ENCODE data around the gene MYEOV.

MYEOV gene

DNA sequence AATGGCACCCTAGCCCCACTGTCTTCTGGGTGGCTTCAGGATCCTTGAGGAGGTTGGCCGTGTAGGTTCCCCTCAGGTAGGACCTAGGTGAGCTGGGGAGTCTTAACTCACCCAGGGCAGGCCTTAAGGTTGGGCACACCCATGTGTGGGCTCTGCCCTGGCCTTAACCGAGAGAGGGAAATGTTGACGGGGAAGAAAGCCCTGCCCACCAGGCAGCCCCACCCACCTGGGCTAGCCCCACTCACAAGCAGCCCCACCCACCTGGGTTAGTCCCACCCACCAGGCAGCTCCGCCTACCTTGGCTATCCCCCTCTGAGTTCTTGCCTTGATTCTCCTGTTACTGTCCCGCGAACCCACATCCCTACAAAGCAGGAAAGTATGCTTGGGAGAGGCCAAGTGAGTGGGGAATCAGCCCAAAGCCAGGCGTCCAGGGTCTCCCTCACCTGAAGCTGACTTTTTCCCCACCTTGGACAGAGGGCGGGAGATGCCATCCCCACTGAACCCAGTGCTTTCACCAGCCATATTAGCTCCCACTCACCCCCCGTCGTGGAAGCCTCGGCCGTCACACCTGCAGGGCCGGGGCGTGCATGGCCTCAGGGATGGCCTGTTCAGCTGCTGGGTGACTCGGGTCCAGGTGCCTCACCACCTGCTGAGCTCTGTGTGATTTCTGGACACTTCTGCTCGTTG, at the start of gene MYEOV:
Gene MYEOV (plus strand): TSS at position 337 of the 687 bp plus-strand sequence. CDS start 1,200 bp downstream, outside the sequence.
- DNase-seq (ENCODE audit: low spot score): no peak

DNA sequence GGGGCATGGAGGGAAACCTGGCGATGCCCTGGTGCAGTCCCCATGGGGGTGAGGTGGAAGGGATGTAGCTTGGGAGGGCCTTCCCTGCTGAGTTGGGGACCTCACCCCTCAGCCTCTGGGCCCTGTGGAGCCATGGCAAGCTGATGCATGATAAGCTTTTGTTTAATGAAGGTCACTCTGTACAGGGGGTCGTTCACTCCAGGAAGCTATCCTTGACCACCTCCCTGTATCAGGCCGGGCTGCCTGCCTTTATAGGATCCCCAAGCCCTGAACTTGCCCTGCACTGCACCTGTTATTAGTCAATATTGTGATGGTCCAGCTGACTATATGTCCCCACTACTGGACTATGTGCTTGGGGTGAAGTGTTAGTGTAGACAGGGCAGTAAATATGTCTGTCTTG, 49.7 kb upstream of the MYEOV start:
- no peak for DNase-seq (ENCODE audit: low spot score)

DNA sequence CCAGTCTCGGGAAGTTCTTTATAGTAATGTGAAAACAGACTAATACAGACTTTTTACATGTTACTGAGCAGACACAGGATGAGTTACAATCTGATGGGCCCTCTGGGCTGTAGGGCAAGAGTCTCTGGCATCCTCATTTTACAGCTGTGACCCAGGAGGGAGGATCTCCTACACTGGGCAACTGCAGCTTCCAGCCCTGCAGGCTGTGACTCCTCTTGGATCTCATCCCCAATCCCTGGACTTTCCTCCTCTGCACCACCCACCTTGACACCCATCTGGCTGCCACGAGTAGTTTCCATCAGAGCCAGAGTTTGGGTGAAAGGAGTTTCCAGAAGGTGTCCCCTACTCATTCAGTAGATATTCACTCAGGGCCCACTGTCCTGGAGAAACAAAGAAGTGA, 48.9 kb upstream of the MYEOV start:
- DNase-seq (ENCODE audit: low spot score): no peak

DNA sequence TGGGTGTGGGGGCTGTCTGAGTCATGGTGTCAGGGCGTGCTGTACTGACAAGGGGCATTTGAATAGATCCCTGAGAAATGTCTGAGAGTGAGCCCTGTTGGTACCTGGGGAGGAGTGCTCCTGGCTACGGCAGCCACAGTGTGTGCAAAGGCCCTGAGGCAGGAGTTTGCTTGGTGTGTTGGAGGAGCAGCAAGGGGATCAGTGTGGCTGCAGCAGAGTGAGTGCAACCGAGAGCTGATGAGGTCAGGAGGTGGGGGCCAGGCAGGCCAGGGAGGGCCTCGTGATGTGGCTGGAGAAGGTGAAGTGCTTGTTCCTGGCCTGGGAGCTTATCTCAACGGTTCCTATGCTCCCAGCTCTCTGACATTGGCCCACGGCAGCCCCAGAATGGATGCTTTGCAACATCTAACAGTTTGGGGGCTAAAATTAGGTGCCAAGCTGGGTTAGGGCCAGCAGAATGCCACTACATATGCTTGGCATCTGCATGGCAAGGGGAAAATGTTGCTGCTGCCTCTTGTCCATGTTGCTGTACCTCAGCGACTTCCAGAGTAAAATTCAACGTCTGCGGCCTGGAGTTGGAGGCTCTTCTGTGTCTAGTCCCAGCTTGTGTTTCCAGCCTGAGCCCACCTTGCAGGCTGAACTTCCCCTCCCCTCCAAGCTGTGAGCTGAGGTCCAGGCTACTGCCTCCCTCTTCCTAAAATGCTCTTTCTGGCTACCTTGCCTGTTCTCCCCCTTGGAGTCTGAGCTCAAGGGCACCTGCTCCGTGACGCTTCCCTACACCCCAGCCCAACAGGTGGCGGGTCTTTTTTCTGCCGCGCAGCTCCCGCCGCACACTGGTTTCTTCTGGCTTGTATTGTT, 48.2 kb upstream of the MYEOV start:
- no peak for DNase-seq (ENCODE audit: low spot score)

DNA sequence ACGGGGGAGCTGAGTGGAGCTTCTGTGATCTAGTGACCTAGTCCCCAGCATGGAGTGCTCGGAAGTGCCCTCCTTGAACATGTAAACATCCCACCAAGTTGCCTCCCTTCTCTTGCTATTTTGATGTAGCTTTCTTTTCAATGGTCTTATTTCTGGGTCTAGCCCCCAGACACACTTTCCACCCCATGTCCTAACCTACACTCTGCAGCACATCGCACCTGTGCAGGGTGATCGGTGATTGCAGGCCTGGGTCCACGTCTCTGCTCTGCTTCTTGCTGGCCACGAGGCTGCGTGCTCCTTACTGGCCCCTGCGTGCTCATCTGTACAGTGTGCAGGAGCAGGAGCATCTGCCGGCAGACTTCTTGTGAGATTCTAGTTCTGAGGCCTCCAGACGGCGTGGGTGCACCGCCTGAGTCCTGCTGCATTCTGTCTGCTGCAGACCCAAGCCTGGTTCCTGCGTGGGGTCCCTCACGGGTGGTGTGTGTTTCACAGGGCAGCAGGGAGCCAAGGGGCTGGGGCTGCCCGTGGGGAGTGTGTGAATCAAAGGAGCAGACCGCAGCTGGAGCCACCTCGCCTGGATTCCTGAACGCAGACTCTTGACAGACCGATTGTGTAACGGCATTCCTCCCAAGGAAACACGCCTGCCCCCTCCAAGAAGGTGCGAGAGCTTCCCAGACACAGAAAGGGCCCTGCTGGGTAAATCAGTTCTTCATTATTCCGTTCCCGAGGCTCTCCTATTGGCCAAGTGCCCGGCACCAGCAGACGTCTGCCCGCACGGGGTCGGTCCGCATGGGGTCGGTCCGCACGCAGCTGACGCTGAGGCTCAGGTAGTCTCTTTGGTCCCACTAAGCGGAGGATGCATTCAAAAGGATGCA, 44.4 kb upstream of the MYEOV start:
- no peak for DNase-seq (ENCODE audit: low spot score)

DNA sequence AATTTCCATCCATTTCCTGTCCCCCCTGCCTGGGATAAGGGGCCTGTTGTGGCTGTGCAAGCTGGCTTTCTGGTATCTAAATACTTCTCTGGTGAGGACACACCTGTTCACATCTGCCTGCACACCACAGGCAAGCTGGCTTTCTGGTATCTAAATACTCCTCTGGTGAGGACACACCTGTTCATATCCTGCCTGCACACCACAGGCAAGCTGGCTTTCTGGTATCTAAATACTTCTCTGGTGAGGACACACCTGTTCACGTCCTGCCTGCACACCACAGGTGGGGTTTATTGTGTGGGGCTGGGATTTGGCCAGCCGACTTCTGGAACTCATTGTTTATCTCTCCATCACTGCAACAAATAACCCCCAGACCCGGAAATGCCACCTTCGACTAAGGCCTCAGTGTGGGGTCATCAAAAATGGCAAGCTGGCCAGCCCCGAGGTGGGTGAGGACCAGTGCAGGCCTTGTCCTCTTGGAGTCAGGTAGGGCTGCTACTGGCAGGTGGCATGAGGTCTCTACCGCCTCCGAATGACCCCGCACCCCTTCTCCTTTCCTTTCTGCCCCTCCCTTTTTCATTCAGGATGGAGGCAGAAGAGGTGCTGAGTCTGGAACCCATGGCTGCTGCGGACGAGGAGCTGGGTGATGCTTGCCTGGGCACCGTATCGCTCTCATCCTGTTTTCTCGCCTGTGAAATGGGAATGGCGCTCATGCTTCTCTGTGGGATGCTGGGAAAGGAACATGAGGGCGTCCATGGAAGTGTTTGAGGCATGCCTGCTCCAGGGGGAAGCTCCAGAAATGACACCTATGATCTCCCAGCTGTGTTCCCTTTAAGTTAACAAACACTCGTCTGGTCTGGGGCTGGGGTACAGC, 43.5 kb upstream of the MYEOV start:
- no peak for DNase-seq (ENCODE audit: low spot score)

DNA sequence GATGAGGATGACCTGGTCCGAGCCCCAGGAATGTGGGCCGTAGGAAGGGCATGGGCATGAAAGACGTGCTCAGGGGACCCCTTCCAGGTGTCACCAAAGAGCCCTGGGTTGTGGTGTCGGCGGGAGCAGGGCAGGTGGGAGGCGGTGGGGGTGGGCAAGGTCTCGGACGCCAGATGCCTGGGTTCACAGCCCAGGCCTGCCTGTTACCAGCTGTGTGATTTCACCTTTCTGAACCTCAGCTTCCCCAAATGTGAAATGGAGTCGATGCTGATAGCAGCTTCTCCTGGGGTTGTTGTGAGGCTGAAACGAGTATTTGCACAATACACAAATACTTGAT, 42.9 kb upstream of the MYEOV start:
- no peak for DNase-seq (ENCODE audit: low spot score)

DNA sequence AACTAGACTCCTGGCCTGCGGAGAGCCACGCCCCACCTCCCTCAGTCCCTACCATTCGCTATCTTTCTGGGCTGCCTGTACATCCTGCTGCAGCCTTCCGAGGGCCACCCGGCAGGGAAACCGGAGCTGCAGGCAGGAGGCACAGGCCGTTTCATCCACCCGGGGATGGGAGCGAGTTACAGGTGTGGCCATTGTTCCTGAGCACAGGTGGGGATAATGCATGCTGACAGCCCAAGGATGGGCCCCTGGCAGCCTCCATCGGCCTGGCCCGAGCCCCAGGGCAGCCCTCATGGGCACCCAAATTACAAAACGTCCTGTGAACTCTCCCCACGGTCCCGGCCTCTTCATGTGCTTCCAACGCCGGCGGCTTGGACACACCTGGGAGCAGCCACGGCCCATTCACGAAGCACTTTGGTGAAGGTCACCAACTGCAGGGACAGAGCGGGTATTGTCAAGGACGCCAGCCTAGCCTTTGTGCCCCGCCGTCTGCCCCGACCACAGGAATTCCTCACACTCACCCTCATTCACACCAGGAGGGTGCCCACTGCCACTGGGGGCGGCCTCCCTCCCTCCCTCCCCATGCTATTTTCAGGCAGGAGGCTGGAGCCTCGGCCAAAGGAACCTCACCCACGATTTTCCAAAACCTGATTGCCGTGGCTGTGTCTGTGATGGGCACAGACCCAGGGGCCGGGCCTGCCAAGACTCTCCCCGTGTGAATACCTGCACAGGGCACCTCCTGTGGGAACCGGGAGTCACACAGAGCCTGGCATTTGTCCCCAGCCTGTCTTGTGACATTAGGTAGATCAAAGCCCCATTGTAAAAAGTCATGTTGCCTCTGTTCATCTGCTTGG, 42.1 kb upstream of the MYEOV start:
- DNase-seq (ENCODE audit: low spot score): no peak

DNA sequence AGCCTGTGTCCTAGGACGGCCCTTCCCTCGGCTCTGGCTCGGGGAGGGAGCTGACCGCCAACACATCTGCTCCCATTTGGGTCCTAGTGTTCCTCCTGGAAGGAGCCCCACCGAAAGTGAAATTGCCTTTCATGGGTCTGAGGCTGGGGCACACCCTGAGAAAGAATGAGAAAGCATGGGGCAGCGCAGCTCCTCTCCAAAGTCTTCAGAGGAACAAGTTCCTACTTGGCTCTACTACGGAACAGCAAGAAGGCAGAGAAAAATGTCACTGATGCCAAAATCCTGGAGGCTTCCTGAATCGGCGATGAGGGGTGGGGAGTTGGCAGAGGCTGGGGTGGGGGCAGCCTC, 41.5 kb upstream of the MYEOV start:
- no peak for DNase-seq (ENCODE audit: low spot score)

DNA sequence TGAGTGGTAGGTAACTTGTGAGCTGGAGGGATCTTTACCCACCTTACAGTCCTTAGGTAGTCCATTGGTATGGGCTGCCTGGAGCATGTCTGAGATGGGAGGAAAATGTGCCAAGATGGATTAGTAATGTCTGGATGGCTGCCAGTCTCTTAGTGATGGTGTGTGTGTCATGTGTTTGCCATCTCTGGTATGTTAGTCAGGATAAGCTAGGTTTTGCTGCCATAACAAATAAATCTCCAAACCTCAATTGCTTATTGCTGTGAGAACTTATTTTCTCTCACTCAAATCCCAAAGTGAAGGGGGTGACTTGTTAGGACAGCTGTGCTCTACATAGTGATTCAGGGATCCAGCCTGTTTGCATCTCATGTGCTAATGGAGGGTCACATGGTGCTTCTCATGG, 40.9 kb upstream of the MYEOV start:
- no peak for DNase-seq (ENCODE audit: low spot score)

DNA sequence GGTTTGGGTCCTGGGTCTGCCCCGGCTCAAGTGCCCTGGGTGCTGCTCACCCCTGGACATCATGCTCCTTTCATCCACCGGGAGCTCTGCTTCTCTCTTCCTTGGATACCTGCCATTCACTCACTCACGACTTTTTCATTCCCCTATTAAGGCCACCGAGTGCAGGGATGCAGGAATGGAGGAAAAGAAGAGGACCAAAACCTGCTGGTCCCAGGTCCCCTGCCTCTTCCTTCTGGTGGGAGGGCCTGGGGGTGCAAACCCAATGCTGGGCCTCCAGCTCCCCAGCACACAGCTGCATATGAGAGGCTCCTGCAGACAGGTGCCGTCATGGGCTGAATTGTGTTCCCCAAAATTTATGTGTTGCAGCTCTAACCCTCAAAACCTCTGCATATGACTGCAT, 36.8 kb upstream of the MYEOV start:
- DNase-seq (ENCODE audit: low spot score): no peak

DNA sequence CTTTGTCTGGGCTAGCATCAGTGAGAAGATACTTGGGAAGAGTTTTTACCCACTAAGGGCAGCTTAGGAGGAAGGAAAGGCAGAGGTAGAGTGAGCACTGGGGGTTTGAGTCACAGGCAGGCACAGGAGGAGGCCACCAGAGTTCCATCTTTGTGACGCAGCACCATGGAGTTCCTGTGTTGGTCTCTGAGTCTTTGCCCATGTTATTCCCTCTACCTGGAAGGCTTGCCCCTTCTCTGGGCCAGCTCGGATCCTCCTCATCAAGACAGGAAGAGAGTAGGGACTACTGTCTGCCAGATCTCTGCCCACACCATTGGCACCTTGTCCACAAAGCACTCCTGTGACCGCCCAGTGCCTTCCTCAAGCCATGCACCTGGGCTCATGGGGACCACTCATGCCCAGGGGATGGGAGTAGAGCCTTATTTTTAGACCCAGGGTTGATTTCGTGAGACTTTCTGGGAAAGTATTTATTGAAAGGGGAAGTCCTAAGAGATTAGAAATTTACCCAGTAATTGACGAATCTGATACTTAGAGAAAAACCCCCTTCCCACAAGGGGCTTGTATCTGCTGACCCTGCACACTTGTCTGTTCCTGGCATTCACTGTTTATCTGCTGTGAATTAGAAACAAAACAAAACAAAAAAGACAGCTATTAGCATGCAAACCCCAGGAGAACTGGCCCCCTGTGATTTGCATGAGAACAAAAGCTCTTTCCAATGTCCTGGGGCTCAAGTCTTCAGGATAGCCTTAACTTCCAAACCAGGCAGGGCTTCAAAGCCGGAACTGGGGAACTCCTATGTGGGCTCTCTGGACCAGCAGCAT, 35.9 kb upstream of the MYEOV start:
- DNase-seq (ENCODE audit: low spot score): no peak

DNA sequence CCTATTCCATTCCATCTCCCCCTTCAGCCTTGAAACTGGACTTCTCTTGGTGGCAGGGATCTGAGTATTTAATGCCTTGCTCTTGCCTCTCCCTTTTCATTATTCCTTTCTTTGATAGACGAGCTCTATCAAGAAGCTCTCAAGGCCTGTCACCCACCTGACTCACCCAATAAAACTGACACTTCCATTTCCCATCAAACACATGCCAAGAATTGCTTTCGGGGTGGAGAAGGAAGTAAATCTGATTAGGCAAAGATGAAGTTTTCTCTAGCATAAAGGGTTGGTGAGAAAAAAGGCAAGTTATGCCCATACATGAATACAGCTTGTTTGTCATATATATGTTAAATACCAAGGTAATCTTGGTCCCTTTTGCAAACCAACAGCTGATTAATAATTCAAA, 34.9 kb upstream of the MYEOV start:
- DNase-seq (ENCODE audit: low spot score): no peak

DNA sequence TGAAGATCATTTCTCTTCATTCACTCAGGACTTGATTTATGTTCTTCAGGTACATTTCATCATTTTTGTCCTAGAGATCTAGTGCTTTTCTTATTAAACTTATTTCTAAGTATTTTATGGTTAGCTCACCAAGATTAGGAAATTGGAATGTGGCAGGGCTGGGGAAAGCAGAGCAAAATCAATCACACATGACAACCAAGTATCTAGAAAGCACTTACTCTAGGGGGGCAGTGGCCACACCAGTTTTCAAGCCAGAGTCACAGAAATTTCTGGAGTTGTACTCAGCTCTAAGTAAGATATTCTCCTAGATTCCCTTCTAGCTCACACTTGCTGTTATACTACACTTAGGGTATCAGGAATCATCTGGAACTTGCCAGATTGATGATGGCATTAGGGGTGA, 33.3 kb upstream of the MYEOV start:
- no peak for DNase-seq (ENCODE audit: low spot score)

DNA sequence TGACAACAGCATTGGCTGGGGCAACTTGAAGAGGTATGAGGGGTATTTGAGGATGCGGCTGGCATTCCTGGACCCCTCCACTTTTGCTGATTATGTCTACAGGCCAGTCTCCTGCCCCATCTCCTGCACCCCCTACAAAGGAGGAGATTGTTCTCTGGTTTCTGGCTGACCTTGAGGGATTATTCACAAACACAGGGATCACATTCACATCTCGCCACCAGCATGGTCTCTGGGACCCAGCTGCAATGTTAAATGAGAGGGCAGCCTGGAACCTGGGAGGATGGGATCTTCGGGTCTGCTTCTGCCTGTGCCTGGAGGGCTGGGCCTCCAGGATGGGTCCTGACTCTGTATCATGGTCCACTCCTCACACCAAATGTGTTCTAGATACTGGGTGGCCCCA, 32.8 kb upstream of the MYEOV start:
- no peak for DNase-seq (ENCODE audit: low spot score)

DNA sequence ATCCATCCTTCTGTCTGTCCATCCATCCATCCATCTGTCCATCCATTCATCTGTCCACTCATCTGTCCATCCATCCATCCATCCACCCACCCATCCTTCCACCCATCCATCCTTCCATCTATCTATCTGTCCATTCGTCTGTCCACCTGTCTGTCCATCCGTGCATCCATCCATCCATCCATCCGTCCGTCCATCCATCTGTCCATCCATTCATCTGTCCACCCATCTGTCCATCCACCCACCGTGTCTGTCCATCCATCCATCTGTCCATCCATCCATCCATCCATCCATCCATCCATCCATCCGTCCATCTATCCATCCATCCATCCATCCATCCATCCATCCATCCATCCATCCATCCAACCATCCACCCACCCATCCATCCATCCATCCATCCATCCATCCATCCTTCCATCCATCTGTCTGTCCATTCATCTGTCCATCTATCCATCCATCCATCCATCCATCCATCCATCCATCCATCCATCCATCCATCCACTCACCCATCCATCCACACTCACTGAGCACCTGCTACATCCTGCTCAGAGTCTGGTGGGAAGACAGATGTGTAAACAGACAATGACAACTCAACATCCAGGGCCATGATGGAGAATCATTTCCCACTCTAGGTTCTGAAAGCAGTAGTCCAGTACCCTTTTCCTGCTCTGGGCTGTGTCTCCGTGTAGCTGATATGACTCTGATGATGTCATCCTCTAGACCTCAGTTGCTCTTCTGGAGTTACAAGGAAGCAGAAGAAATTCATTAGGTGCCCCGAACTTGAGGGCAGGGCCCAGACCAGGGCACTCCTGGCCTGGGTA, 30.8 kb upstream of the MYEOV start:
- DNase-seq (ENCODE audit: low spot score): no peak

DNA sequence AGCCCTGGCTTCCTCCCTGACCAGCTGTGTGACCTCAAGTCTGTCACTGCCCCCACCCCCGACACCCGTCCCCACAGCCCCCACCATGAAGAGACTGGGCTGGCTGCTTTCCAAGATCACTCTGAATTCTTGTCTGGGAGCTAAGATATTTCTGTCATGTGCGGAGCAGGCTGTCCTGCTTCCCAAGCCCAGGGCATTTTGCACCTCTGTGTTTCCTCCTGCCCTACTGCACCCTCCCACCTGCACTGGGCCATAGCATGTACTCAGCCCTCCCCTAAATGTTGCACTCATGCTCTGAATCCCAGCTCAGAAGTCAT, 30.3 kb upstream of the MYEOV start:
- DNase-seq (ENCODE audit: low spot score): no peak

DNA sequence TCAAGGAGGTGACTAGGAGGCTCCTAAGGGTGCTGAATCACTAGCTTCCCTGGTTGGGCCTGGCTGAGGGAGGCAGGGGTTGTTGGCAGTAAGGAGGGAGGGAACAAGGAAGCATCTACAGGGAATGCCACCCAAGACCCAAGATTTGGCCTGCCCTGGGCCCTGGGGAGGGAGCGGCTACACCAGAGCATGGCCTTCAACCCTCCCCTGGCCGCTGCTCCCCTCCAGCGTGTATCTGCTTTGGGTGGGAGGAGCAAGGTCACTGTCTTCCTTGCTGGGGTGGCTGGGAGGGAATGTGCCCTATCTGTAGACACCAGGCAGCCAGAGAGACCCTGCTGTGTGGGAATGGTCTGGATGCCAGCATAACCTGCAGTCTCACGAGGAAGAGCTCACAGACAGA, 29.5 kb upstream of the MYEOV start:
- DNase-seq (ENCODE audit: low spot score): no peak

DNA sequence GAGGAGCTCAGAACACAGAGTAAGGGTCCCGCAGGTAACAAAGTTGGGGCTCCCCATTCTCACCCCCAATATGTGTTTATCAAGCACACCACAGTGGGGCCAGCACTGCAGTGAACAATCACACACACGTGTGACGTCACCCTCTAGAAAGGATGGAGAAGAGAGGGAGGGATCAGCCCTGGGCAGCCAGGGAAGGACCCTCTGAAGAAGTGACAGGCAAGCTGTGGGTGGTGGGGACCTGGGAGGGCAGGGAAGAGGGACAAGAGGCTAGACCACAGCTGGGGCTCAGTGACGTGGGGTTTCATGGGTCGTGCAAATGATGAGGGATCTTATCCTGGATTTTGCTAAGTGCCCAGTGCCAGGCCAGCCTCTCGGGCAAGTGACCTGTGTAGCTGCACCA, 28.7 kb upstream of the MYEOV start:
- no peak for DNase-seq (ENCODE audit: low spot score)
